Adrenal gland (tissue), 5 donors: ENCODE measurements around the gene COMP.

Source experiments
- POLR2A ChIP-seq, 2 donors: fragments of 450-650 bp; IDR thresholded peaks; one replicate each; pipeline ENCODE4 v1.6.1; 2017; ENCODE audit warnings: antibody characterized with exemption in 2 of 2, mild to moderate bottlenecking in 2 of 2, moderate library complexity in 1 of 2
- TF ChIP-seq, protein P1 (sequence below), 6 experiments: fragments of 450-650 bp in 4 of 6; fragments of 200-600 bp in 2 of 6; sonication (generic) in 1 of 6; IDR thresholded peaks; 1 replicate in 5 of 6; 2 replicates in 1 of 6; pipeline versions ENCODE4 v1.5.1 to v1.8.0; 2016 to 2021; ENCODE audit warnings: antibody characterized with exemption in 6 of 6, mild to moderate bottlenecking in 2 of 6, moderate library complexity in 1 of 6
- donor health status: DM: no; HTN: no; CAD: no.

DNA sequence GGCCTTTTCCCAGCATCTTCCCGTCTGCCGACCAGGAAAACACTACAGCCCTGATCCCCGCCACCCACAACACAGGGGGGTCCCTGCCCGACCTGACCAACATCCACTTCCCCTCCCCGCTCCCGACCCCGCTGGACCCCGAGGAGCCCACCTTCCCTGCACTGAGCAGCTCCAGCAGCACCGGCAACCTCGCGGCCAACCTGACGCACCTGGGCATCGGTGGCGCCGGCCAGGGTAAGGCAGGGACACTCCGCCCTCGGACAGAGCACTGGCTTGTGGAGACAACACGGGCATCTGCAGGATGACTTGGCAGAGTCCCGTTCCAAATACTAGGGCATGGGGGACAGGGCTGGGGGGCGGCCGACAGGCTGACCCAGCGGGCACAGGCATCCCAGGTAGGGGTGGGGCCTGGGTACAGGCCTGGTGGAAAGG is 31.1 kb downstream of the COMP start:
- no peak for TF ChIP-seq POLR2A (IDR thresholded peaks at IDR 0.05)
- TF ChIP-seq, protein P1, sequence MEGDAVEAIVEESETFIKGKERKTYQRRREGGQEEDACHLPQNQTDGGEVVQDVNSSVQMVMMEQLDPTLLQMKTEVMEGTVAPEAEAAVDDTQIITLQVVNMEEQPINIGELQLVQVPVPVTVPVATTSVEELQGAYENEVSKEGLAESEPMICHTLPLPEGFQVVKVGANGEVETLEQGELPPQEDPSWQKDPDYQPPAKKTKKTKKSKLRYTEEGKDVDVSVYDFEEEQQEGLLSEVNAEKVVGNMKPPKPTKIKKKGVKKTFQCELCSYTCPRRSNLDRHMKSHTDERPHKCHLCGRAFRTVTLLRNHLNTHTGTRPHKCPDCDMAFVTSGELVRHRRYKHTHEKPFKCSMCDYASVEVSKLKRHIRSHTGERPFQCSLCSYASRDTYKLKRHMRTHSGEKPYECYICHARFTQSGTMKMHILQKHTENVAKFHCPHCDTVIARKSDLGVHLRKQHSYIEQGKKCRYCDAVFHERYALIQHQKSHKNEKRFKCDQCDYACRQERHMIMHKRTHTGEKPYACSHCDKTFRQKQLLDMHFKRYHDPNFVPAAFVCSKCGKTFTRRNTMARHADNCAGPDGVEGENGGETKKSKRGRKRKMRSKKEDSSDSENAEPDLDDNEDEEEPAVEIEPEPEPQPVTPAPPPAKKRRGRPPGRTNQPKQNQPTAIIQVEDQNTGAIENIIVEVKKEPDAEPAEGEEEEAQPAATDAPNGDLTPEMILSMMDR (IDR thresholded peaks at IDR 0.05), result no peak
